EL (cell line): Measurements from ENCODE around the gene USP6NL.
"Not testable (repeated sequence)": the region's sequence is repeated elsewhere in the genome, so short reads cannot be mapped to it uniquely, and the experiment has no call there.

ENCODE experiments used
- DNase-seq: peaks from one replicate; pipeline ENCODE4 v3.0.0-alpha.2; 2016

Gene USP6NL

DNA sequence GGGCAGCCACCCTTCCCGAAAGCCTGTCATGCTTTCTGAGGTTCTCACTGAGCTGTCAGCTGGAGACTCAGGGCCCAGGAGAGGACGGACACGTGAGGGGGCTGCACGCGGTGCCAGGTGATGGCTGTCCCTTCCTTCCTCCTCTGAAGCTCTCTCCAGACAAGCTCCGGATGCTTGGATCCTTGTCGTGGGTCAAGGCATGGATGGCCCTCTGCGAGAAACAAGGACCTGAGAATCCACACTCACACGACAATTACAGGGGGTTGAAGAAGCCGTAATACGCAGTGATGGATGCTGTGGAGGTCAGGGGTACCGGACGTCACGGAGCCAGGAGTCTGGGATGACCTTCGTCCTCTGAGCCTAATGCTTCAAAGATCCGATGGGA lies 170.3 kb downstream of the USP6NL start:
- no peak for DNase-seq

DNA sequence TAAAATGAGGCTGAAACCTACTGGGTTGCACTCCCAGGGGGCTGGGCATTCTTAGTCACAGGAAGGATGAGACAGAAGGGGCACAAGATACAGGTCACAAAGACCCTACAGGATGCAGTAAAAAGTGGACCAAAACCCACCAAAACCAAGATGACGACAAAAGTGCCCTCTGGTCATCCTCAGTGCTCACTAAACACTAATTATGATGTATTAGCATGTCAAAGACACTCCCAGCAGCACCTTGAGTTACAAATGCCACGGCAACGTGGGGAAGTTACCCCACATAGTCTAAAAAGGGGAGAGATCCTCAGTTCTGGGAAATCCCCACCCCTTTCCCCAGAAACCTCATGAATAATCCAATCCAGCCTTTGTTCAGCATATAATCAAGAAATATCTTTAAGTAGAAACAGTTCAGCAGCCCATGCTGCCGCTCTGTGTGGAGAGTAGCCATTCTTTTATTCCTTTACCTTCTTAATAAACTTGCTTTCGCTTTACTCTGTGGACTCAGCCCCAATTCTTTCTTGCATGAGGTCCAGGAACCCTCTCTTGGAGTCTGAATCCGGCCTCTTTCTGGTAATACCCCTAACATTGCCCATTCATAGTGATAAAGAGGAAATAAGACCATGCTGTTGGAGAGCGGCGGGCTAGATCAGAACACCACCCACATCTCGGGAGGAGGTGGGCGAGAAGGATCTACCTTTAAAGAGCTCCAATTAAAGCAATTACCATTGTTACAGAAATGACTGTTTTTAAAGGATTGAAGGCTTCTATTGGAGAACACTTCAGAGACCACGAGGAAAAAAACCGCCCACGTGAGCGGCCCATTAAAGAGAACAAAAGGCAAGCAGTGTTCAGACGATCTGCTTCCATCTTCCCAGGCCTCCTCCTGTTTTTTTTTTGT lies 170.9 kb downstream of the USP6NL start:
- DNase-seq, result no peak

DNA sequence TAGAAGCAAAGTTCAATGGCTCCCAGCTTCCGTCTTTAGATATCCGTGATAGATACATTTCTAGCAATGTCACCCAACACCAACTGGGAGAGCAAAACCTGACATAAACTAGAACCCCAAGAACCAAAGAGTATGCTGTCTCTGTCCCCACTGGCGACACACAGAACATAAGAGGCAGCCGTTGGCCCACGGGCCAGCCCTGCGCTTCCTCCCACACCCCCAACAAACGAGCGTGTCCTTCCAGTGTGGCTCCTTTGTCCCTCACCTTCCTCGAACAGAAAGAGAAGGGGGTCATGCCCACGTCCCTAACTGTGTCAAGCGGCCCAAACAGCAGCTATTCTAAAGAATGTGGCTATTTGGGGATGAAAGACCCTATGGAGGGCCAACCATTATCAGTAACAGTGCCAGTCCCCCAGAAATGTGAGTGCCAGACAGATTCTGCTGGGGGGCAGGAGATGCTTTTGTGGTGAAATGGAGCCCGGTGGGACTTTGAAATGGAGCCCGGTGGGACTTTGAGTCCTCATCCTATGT lies 171.9 kb downstream of the USP6NL start:
- no peak for DNase-seq

DNA sequence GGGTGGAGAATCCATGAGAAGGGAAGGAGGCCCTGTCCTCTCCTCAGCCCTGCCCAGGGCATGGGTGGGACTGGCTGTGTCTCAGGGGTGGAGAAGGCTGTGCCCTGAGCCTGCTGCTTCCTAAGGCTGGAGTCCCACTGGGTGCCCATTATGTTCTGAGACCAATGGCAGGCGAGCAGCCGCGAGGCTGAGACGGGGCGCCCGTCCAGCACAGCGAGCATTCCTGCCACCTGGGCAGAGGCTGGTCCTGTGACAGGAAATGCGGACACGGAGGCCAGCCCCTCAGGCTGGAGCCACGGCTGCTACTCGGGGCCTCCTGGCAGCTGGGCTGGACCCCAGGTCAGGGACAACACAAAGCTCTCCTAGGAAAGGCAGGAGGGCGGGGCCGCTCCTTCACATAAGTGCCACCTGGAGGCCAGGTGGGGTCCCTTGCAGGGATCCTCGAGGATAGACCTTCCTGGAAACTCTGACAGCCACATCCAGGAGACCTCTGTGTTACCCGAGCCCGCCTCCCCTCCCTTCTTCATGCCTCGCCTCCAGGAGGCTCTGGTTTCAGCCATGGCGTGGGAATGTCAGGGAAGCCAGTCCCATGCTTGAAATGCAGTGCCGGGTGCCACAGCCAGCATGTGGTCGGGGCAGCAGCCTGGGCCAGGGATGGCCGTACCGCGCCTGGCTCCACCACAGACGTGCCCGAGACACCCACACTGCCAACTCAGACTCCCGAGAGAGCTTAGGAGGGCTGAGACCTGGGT lies 173.9 kb downstream of the USP6NL start:
- DNase-seq, result no peak

DNA sequence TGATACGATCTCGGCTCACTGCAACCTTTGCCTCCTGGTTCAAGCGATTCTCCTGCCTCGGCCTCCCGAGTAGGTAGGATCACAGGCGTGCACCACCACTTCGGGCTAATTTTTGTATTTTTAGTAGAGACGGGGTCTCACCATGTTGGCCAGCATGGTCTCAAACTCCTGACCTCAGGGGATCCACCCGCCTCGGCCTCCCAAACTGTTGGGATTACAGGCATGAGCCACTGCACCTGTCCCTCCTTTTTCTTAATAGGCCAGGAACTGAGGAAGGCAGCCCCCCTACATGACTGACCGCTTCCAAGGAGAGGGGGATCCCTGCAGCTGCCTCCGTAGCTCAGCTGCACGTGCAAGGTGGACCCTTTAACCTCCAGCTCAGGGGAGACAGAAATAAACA lies 175.0 kb downstream of the USP6NL start:
- not testable (repeated sequence) for DNase-seq

DNA sequence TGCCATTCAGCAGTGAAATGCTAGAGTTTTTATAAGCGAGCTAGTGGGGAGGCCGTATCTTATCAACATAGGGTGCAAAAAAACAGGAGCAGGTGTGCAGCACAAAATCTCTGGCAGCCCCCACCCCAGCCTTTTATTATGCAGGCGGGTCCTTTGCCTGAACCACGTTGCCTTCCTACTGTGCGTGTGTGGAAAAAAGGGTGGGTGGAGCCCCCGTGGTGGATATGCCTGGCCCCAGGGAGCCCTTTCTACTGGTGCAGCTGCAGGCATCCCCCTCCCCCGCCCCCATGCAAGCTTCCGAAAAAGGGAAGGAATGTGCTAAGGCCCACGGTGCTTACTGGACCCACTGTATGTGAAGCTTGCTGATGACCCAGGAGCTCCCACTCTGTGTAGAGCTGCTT lies 175.9 kb downstream of the USP6NL start:
- no peak for DNase-seq

DNA sequence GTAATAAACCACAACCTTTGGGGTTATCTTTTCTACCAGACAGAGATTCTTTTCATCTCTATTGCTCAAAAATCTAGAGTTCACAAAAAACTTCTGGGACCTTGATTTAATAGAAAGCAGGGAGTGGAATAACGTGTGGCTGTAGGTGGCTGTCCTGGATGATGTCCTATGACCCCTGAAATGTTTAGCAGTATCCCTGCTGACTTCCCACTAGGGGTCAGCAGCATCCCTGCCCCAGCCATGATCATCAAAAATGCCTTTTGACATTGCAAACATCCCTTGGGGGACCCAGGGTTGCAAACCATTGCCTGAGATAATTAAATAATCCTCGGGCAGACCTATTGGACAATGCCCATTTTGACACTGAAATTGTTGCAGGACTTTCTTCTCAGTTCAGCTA lies 177.1 kb downstream of the USP6NL start:
- DNase-seq, result no peak

DNA sequence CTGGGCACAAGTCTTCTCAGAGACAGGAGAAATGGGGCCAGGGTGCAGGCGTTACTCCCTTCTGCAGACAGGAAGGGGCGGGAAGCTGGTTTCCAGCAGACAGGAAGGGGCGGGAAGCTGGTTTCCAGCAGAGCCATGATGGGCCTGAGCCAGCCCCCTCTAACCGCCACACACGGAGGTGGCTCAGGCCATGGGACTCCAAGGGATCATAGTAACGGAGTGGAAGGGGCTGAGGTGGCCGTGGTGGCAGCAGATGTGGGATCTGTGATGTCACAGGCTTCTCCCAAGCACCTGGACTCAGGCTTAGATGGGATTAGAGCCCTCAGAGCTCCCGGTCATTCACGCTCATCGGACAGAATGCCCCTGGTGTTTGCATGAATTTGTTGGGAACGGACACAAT lies 177.8 kb downstream of the USP6NL start:
- no peak for DNase-seq

DNA sequence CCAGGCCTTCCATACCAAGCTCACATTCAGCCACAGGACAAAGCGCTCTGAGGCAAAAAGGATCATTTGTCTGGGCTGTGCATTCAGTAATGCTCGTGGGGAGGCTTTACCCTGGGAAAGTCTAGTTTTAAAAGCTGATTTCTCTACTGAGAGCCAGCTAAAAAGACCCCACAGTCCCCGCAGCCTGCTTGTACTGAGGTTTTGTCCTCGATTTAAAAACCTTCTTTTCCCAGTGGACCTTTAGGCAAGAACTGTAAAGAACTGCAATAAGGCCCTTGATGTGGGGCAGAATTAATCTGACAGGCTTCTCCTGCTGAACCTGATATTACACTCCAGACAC lies 180.3 kb downstream of the USP6NL start:
- no peak for DNase-seq

DNA sequence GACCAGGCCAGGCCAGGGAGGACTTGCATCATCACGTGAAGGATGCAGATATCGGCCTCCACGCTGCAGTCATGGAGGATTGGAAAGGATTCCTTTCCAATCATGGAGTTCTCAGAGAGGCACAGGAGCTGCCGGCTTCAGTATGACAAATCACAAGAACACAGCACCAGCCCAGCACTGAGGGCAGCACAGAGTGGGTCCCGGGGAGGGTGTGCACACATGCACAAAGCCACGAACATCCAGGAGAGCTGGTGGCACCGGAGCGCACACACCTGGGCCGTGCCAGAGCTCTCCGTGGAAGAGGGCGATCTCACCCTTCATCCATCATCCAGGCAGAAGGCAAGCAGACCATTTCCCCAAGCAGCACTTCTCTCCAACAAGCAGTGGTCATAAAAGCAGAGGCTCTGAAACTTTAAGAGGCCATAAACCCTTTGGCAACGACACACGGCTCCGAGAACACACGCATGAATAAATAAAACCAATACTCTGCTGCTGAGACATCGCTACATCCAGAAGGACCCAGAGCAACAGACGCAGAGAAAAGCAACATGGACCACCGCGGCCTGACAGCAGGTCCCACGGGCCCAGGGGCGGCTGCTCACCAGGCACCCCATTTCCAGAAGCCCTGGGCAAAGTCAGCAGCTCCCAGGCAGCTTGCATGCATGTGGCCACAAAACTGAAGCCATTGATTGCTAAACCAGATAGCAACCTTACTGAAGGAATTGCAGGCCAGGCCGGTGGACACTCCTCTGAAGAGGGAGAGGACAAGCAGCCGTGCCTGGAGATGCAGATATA lies 180.8 kb downstream of the USP6NL start:
- DNase-seq, result no peak

DNA sequence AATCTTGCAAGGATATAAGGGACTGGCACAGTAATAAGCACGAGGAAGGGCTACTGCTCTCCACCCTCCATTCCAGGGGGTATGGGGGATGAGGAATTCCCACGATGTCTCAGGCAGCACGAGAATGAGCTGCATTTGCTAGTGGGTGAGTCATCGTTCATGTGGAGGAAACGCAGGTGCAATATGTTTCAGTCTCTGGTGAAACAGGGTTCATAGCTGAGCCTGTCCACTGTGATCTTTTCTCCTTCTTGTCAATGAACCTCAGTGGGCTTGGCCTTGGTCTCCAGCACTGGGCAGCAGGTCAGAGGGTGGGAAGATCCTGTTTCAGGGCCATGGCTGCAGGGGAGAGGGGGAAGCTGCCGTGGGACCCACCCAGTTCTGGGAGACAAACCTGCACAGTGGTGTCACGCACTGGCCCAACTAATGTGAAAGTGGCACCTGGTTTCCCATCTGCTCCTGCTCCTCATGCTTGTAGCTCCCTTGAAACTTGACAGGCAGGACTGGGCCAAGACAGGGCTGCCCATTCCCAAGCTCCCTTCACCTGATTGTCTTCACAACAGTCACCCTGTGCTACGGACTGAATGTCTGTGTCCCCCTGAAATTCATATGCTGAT lies 181.9 kb downstream of the USP6NL start:
- DNase-seq, result peak; percentile 12

DNA sequence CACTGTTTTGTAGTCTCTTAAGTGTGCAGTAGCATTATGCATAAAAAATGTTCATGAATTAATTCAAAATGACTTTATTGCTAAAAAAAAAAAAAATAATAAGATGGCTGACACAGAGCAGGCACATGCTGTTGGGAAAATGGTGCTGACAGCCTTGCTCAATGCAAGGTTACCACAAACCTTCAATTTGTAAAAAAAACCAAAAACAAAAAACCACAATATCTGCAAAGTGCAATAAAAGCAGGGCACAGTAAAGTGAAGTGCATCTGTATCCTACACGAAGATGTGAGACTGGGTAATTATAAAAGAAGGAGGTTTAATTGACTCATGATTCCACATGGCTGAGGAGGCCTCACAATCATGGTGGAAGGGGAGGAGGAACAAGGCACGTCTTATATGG lies 185.8 kb downstream of the USP6NL start:
- no peak for DNase-seq

DNA sequence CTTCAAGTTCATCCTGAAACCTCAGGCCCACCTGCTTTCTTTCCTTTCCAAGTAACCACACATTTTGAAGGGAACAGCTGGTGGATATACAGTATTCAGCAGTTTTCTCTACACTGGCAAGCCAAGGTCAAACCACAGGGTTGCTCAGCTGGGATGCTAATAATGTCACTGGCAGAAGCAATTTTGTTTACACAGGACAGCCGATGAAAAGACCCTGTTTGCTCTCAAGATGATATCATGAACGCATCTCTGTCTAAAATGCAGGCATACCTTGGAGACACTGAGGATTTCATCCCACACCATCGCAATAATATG lies 186.2 kb downstream of the USP6NL start:
- DNase-seq, result no peak

DNA sequence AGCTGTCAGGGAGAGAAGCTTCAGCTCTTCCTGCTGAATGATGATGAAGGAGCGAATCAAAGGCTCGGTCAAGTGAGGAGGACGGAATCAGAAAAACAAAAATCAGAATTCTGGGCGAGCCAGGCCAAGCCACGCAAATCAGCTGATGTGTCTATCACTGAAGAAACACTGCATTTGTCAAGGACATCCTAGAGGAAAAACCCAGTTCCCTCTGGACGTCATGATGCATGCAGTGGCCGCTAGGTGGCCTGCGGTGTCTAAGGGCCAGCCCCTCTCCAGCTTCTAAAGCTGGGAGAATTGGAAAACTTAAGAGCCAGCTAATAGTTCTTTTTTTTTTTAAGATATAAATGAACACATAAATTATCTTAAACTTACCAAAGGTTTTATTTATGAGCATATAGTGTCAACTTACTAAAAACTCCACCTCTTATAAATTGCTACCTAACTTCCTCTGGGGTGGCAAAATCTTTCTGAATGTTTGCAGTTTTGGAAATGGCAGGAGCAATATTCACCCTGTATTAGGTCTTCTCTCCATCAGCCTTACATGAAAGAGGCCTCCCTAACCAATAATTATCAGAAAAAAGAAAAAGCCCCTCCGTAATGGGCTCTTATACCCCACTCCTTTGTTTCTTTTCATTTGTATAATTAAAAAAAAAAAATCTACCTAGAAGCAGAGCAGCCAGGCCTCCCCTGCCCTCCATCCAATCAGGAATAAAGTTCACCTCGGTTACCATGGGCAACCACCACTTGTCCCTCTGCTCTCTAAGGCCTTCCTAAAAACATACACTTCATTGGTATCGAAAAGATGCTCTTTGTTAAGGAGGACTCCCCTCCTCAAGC lies 186.8 kb downstream of the USP6NL start:
- DNase-seq, result peak; percentile 45

DNA sequence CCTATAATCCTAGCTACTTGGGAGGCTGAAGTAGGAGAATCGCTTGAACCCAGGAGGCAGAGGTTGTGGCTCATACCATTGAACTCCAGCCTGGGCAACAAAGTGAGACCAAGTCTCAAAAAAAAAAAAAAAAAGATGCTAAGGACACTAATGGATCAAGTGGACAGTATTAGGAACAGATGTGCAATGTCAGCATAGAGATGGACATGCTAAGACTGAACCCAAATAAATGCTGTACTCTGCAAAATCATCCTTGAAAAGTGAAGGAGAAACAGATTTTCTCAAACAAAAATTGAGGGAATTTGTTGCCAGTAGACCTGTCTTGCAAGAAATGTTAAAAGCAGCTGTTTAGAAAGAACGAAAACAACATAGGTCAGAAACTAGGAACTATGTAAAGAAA lies 194.5 kb downstream of the USP6NL start:
- no peak for DNase-seq

DNA sequence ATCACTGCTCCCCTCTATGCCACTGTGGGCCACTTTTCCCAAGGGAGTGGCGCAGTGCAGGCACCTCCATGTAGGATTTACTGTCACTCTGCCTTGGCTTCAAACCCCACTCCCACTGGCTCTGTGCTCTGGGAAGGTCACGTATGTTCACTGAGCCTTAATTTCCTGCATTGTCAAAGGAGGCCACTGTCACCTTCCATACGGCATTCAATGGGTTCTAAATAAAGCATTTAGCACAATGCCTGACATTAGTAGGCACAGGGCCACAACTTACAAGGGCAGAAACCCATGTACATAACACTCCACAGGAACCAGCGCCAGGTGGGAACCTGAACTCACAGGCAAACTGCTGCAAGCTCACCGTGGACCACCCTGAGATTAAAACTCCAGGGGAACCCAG lies 196.4 kb downstream of the USP6NL start:
- DNase-seq, result no peak

DNA sequence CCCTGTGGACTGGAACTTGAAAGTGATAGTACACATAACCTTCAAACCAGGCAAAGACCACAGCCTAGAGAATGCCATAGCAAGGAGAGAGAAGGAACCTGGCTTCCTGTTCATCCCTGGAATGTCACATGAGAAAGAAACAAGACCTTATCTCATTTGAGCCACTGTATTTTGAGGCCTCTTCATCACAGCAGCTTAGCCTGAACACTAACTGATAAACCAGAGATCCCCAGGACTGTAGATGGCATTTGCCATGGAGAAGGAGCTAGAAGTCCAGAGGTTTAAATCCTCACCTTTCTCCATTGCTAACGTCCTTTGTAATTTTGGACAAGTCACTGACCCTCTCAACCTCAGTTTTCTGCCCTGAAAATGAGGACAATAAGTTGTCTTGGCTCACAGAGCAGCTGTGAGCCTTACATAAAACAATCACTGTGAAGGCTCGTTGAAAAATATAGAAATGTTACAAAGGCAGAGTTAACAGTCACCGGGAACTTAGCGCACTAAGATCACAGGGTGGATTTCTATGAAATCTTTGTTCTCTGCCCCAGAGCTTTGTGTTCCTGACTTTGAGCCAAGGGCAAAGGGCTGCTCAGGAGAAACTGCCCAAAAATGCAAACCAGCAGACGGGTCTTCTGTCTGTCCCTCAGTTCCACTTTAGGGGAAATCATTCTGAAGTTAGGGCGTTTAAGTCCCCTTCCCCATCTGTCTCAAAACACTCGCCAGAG lies 197.0 kb downstream of the USP6NL start:
- no peak for DNase-seq

DNA sequence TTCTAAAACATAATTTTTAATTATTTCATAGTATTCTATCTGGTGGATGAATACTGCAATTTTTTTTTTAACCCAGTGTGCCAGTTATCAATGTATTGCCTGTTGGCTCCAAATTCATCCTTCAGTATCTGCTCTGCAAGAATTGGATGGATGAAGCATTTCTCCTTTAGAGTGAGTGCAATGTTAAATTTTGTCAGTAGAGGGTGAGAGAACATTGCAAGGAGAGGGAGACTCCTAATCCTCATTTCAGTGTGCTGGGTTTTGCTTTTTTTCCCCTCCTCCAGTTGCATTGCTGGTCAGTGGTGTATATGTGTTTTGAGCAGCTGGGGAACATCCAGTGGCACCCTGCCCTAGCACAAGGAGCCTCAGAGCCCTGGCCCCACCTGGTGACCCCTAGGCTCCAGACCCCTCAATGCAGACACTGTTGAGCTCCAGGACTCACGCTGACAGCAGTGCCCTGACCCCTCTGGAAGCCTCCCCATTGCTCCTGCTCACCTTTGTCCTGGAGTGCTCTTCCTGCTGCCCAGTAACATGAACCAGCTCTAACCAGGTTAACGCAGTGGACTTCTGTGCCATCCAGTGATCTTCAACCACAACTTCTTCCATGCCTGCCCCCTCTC lies 199.4 kb downstream of the USP6NL start:
- no peak for DNase-seq

DNA sequence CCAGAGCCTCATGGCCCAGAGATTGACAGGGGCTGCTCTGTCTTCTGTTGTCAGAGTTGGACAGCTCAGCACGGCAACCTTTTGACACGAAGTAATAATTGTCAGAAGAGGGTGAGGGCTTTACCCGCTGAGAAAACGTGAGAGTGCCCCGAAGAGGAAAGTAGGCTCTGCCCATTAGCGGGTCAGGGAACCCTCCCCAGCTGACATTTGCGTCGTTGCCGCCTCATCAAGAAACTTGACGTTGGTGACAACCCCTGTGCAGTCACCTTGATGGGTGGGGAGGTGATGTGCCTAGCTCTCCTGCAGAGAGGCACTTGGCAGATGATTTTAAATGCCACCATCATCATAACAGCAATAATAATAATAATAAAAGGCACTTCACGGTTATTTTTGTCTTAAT lies 202.1 kb downstream of the USP6NL start:
- DNase-seq, result no peak

DNA sequence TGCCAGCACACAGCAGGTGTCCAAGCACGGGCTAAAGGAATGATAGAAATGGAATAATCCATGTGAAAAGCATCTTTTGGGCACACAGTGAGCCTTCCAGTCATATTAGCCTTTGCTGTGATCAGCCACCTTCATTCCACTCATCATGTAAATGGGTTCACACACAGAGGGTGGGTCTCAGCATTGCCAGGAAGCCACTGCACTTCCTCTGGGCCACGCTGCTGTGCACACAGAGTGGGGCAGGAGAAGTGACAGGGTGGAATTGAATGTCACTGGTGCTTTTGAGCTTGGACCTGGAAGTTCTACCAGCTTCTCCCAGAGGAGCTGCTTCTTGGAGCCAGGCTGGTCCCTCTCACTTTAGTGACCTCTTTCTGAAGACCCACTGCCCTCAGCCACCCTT lies 203.5 kb downstream of the USP6NL start:
- no peak for DNase-seq

DNA sequence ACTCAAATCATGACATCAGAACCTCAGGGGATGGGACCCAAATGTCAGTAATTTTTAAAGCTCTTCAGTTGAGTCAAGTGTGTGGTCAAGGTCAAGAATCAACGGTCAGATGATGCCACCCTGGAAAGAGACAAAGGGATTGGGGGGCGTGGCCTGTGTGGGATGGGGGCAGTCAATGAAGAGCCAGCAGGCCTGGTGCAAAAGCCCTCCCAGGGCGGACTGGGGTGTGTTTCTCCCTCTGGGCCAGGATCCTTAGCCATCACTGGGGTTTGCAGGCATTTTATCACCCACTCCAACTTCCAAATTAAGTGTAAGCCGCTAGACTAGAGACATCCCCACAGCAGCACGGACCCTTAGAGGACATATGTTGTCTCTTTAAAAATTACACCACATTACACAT lies 204.7 kb downstream of the USP6NL start:
- no peak for DNase-seq
